ENCODE measurements around the gene TNXB.

DNA sequence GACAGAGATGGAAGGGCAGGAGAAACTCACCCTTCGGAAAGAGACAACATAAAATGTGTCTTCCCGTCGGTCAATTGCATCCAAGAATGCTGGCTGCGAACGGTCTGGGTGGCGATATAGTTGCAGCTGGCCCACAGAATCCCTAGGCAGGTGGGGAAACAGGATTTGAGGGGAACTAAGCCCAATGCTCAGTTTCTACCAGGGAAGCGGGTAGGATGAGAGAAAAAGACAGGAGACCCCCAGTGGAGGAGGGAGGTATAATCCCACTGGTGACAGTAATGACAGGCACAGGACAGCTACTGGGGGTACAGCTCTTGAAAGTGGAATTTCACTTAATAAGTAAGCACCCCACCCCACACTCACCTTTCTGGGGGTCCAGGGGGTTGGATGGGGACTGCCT, 7.5 kb upstream of the TNXB start:
- TF ChIP-seq CTCF (IDR thresholded peaks at IDR 0.05; ENCODE audit: low read length): peak; percentile 47
- no peak for TF ChIP-seq EZH2 (IDR thresholded peaks at IDR 0.05; ENCODE audit: borderline replicate concordance, low read length)
